HEK293T (cell line): Measurements from ENCODE around the gene KCNJ15.

Experiments
- CTCF ChIA-PET: fragments of 350-600 bp; formaldehyde crosslinking; extraction: SDS; loops from one replicate; lab custom pipeline; 2021; ENCODE audit warnings: antibody characterized with exemption, inconsistent platforms; lab: Yijun Ruan, JAX
- POLR2A ChIA-PET: fragments of 350-600 bp; formaldehyde crosslinking; extraction: SDS; loops from one replicate; lab custom pipeline; 2020; ENCODE audit warnings: antibody characterized with exemption, inconsistent platforms; lab: Yijun Ruan, JAX
- DNase-seq: peaks from one replicate; pipeline ENCODE4 v3.0.0; 2012; ENCODE audit warnings: mixed read lengths; ENCODE audit errors: extremely low spot score
- ARNT ChIP-seq: fragments of 450-650 bp; IDR thresholded peaks from 2 replicates; pipeline ENCODE4 v1.6.1; 2017; ENCODE audit warnings: mild to moderate bottlenecking
- BHLHE40 ChIP-seq: fragments of 450-650 bp; IDR thresholded peaks from 2 replicates; pipeline ENCODE4 v1.6.1; 2016; ENCODE audit warnings: mild to moderate bottlenecking, moderate library complexity, borderline replicate concordance
- CTBP1 ChIP-seq: fragments of 450-650 bp; IDR thresholded peaks from 2 replicates; pipeline ENCODE4 v1.6.1; 2016; ENCODE audit warnings: borderline replicate concordance
- ELF4 ChIP-seq: fragments of 450-650 bp; IDR thresholded peaks from 2 replicates; pipeline ENCODE4 v1.6.1; 2017; ENCODE audit warnings: antibody characterized with exemption
- FOXA1 ChIP-seq: fragments of 450-650 bp; IDR thresholded peaks from 2 replicates; pipeline ENCODE4 v1.6.1; 2016; ENCODE audit warnings: mild to moderate bottlenecking
- FOXK2 ChIP-seq: fragments of 450-650 bp; IDR thresholded peaks from 2 replicates; pipeline ENCODE4 v1.6.1; 2016; ENCODE audit warnings: mild to moderate bottlenecking
- FOXM1 ChIP-seq: fragments of 450-650 bp; IDR thresholded peaks from 2 replicates; pipeline ENCODE4 v1.6.1; 2017; ENCODE audit warnings: mild to moderate bottlenecking, borderline replicate concordance
- HDGF ChIP-seq: fragments of 450-650 bp; IDR thresholded peaks from 2 replicates; pipeline ENCODE4 v1.6.1; 2017; ENCODE audit warnings: antibody characterized with exemption, borderline replicate concordance
- L3MBTL2 ChIP-seq: fragments of 450-650 bp; conservative IDR thresholded peaks from 2 replicates; pipeline ENCODE4 v1.6.1; 2016; ENCODE audit warnings: mild to moderate bottlenecking
- LEF1 ChIP-seq: fragments of 450-650 bp; IDR thresholded peaks from 2 replicates; pipeline ENCODE4 v1.6.1; 2017; ENCODE audit warnings: mild to moderate bottlenecking, borderline replicate concordance
- NFRKB ChIP-seq: fragments of 450-650 bp; IDR thresholded peaks from 2 replicates; pipeline ENCODE4 v1.6.1; 2016; ENCODE audit warnings: mild to moderate bottlenecking, moderate library complexity
- PKNOX1 ChIP-seq: fragments of 450-650 bp; IDR thresholded peaks from 2 replicates; pipeline ENCODE4 v1.6.1; 2016
- SP1 ChIP-seq: fragments of 450-650 bp; IDR thresholded peaks from 2 replicates; pipeline ENCODE4 v1.6.1; 2017
- SUZ12 ChIP-seq: fragments of 450-650 bp; IDR thresholded peaks from 2 replicates; pipeline ENCODE4 v1.6.1; 2016; ENCODE audit warnings: mild to moderate bottlenecking
- TARDBP ChIP-seq: fragments of 450-650 bp; IDR thresholded peaks from 2 replicates; pipeline ENCODE4 v1.6.1; 2016
- ZNF384 ChIP-seq: fragments of 450-650 bp; IDR thresholded peaks from 2 replicates; pipeline ENCODE4 v1.6.1; 2016

KCNJ15 gene

GRCh38 chr21:38349977-38350376 is 93.2 kb downstream of the KCNJ15 start:
- no peak for DNase-seq
- POLR2A ChIA-PET = no interaction called here
- CTCF ChIA-PET = no interaction called here
- TF ChIP-seq CTBP1 (no peak), ELF4 (no peak), FOXK2 (no peak), HDGF (no peak), L3MBTL2 (no peak), SUZ12 (no peak), NFRKB (no peak), FOXM1 (no peak)

GRCh38 chr21:38350684-38351083 is 93.9 kb downstream of the KCNJ15 start:
- POLR2A ChIA-PET = interaction anchor here (0.6 kb wide), 1 partner anchor 18 kb away, joined by 3 read pairs; no protein-coding TSS in a partner anchor
- TF ChIP-seq PKNOX1 (no peak), FOXA1 (no peak), FOXM1 (no peak), ELF4 (no peak), SUZ12 (no peak), FOXK2 (no peak), BHLHE40 (no peak), SP1 (no peak), LEF1 (no peak)
- DNase-seq = no peak
- CTCF ChIA-PET = interaction anchor here (2.7 kb wide), 1 partner anchor 132 kb away, joined by 14 read pairs; no protein-coding TSS in a partner anchor

GRCh38 chr21:38351176-38351959 is 94.6 kb downstream of the KCNJ15 start:
- no peak for DNase-seq
- ChIA-PET POLR2A (interaction anchor here (0.6 kb wide), 1 partner anchor 19 kb away, joined by 3 read pairs; no protein-coding TSS in a partner anchor), CTCF (interaction anchor here (1.0 to 2.7 kb wide), 6 partner anchors 23 to 194 kb away, joined by 3 to 14 read pairs (median 4); no protein-coding TSS in a partner anchor)
- TF ChIP-seq NFRKB (no peak), FOXM1 (no peak), ARNT (no peak), CTBP1 (no peak), ZNF384 (no peak), FOXK2 (no peak), ELF4 (no peak), FOXA1 (no peak), L3MBTL2 (no peak), HDGF (no peak), PKNOX1 (no peak), SP1 (no peak), TARDBP (no peak), SUZ12 (no peak)

GRCh38 chr21:38351961-38352521 is 95.2 kb downstream of the KCNJ15 start:
- POLR2A ChIA-PET = no interaction called here
- no peak for TF ChIP-seq CTBP1
- no peak for TF ChIP-seq FOXM1
- no peak for TF ChIP-seq SP1
- no peak for TF ChIP-seq PKNOX1
- TF ChIP-seq BHLHE40 = no peak
- DNase-seq = no peak
- CTCF ChIA-PET = interaction anchor here (0.7 to 2.7 kb wide), 11 partner anchors 23 to 657 kb away, joined by 3 to 14 read pairs (median 4); no protein-coding TSS in a partner anchor

- POLR2A ChIA-PET = no interaction called here
Measured at GRCh38 chr21:38352536-38353219, 95.9 kb downstream of the KCNJ15 start.

More at GRCh38 chr21:38352536-38353219, 95.9 kb downstream of the KCNJ15 start:
- CTCF ChIA-PET = interaction anchor here (0.7 to 2.7 kb wide), 12 partner anchors 24 to 657 kb away, joined by 3 to 14 read pairs (median 4); no protein-coding TSS in a partner anchor
- DNase-seq = peak; percentile 54
- TF ChIP-seq SP1 (no peak), ZNF384 (no peak), PKNOX1 (no peak), CTBP1 (no peak), FOXA1 (no peak), BHLHE40 (no peak), LEF1 (no peak), L3MBTL2 (no peak), SUZ12 (no peak), FOXM1 (no peak), FOXK2 (no peak), ELF4 (no peak), HDGF (no peak), NFRKB (no peak), TARDBP (no peak)
